Breast epithelium (tissue), 3 donors: ENCODE data around the gene SLC7A7.

Experiments
- POLR2A ChIP-seq: fragments of 450-650 bp; IDR thresholded peaks from one replicate; pipeline ENCODE4 v1.6.1; 2016; ENCODE audit warnings: antibody characterized with exemption, mild to moderate bottlenecking, moderate library complexity
- POLR2AphosphoS5 ChIP-seq, 3 donors: sonication (generic); formaldehyde crosslinking; IDR thresholded peaks; one replicate each; pipeline ENCODE4 v1.6.1; 2017; ENCODE audit warnings: antibody characterized with exemption in 3 of 3
- TF ChIP-seq, protein P1 (sequence below), 3 donors: fragments of 450-650 bp; IDR thresholded peaks; one replicate each; pipeline ENCODE4 v1.5.1; 2016 to 2017; ENCODE audit warnings: antibody characterized with exemption in 3 of 3, mild to moderate bottlenecking in 3 of 3, moderate library complexity in 3 of 3

DNA sequence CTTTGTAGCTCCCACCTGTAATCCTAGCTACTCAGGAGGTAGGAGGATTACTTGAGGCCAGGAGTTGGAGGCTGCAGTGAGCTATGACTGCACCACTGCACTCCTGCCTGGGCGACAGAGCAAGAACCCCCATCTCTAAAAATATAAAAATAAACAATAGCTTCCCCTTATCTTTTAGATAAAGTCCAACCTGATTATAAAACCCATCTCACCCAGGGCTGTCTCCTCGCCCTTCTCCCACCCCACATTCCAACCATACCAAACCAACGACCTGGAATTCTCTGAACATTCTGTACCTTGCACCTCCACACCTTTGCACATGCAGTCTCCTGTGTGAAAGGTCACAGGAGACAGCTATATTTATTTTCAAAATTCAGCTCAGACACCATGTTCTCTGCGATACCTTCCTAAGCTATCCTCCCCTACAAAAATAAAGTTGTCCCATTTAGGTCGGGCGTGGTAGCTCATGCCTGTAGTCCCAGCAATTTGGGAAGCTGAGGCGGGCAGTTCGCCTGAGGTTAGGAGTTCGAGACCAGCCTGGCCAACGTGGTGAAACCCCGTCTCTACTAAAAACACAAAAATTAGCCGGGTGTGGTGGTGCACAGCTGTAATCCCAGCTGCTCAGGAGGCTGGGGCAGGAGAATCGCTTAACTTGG lies 7.7 kb downstream of the SLC7A7 start:
- TF ChIP-seq, protein P1, sequence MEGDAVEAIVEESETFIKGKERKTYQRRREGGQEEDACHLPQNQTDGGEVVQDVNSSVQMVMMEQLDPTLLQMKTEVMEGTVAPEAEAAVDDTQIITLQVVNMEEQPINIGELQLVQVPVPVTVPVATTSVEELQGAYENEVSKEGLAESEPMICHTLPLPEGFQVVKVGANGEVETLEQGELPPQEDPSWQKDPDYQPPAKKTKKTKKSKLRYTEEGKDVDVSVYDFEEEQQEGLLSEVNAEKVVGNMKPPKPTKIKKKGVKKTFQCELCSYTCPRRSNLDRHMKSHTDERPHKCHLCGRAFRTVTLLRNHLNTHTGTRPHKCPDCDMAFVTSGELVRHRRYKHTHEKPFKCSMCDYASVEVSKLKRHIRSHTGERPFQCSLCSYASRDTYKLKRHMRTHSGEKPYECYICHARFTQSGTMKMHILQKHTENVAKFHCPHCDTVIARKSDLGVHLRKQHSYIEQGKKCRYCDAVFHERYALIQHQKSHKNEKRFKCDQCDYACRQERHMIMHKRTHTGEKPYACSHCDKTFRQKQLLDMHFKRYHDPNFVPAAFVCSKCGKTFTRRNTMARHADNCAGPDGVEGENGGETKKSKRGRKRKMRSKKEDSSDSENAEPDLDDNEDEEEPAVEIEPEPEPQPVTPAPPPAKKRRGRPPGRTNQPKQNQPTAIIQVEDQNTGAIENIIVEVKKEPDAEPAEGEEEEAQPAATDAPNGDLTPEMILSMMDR (IDR thresholded peaks at IDR 0.05) = no peak
- TF ChIP-seq POLR2A (no peak), POLR2AphosphoS5 (IDR thresholded peaks at IDR 0.05) (no peak)
